Measurements from ENCODE around the gene GUCA1C.

Gene GUCA1C

DNA sequence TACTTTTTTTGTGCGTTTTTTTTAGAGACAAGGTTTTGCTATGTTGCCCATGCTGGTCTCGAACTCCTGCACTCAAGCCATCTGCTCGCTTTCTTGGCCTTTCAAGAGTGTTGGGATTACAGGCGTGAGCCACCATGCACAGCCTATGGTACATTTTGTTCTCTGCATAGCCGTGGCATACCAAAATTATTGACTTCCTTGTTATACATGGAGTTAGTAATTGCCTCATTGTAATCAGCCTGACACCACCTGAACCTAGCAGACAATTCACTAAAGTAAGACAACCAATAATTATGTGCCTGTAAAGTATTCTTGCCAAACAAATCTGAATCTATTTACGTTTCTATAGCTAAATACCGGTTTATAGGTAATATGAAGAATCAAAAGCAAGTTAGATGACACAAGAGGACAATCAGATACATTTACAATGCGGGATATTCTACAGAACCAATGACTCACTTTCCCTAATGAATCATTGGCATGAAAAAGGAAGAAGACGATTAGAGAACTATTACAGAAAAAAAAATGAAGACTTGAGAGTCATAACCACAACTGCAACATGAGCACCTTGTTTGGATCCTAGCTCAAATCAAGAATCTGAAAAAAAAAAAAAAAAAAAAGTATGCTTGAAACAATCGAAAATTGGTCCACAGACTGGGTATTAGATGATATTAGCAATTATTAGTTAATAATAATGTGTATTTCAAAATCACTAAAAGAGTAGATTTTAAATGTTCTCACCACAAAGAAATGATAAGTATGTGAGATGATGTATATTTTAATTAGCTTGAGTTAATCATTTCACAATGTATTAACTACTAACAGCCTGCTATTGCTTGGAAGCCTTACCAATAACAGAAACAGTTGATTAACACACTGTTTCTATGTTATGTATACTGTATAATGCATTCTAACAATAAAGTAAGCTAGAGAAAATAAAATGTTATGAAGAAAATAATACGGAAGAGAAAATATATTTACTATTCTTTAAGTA lies 7.1 kb downstream of the GUCA1C start:
- TF ChIP-seq, protein P1, sequence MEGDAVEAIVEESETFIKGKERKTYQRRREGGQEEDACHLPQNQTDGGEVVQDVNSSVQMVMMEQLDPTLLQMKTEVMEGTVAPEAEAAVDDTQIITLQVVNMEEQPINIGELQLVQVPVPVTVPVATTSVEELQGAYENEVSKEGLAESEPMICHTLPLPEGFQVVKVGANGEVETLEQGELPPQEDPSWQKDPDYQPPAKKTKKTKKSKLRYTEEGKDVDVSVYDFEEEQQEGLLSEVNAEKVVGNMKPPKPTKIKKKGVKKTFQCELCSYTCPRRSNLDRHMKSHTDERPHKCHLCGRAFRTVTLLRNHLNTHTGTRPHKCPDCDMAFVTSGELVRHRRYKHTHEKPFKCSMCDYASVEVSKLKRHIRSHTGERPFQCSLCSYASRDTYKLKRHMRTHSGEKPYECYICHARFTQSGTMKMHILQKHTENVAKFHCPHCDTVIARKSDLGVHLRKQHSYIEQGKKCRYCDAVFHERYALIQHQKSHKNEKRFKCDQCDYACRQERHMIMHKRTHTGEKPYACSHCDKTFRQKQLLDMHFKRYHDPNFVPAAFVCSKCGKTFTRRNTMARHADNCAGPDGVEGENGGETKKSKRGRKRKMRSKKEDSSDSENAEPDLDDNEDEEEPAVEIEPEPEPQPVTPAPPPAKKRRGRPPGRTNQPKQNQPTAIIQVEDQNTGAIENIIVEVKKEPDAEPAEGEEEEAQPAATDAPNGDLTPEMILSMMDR (IDR thresholded peaks at IDR 0.05; ENCODE audit: low read depth, low read length): no peak
- in situ Hi-C loops (cut with HindIII; ENCODE audit: low sequenced_read_pairs): no loop called here
- DNase-seq (ENCODE audit: low read depth, low spot score): peak; percentile 56
- no peak overlapping the region for H3K4me3 ChIP-seq (ENCODE audit: low read depth, low read length)

DNA sequence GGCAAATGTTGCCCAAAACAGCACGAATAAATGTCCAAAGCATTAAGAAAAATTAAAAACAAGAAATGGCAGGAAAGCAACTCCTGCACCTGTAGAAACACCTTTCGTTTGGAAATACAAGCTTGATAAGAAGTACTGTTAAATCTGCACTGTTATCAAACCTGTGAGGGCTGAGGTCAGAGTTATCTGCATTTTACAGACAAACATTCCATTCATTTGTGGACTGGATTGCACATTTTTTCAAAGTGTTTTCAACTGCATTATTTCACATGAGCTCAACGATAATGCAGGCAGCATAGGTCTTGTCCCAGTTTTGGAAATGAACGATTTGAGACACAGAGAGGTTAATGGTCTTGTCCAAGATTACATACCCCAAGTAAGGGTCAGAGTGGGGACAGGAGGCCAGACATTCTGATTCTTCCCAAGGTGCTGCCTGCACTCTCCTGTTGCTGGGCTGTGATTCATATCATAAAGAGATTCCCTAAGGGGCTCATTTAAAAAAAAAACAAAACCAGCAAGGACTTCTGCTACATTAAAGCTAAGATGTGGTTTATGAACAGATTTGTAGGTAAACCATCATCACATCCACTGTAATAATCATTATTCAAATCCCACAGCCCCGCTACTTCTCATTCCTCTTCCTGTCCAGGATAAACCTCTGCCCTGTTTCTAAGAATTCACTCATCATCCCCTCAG lies 13.0 kb downstream of the GUCA1C start:
- TF ChIP-seq, protein P1 (IDR thresholded peaks at IDR 0.05; ENCODE audit: low read depth, low read length): no peak
- DNase-seq (ENCODE audit: low read depth, low spot score): no peak
- no peak overlapping the region for H3K4me3 ChIP-seq (ENCODE audit: low read depth, low read length)
- in situ Hi-C loops (cut with HindIII; ENCODE audit: low sequenced_read_pairs): no loop called here

DNA sequence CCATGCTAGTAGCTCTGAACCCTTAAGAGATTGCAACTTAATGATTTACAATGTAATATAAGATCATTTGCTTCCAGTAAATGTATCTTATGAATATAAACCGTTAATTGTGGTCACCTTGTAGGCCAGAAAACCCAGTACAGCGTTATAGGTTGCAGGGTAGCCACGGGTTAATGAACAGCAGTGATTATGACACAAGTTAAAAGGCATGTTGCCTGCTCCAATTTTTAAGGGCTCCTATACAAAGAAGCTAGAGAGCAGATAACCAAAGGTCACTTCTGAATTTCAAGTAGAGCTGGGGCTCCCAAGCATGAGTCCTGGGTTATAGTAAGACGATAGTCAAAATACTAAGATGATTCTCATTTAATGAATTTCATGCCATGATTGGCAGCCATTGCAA lies 13.5 kb downstream of the GUCA1C start:
- in situ Hi-C loops (cut with HindIII; ENCODE audit: low sequenced_read_pairs): no loop called here
- DNase-seq (ENCODE audit: low read depth, low spot score): no peak
- TF ChIP-seq, protein P1 (IDR thresholded peaks at IDR 0.05; ENCODE audit: low read depth, low read length): no peak
- no peak overlapping the region for H3K4me3 ChIP-seq (ENCODE audit: low read depth, low read length)

DNA sequence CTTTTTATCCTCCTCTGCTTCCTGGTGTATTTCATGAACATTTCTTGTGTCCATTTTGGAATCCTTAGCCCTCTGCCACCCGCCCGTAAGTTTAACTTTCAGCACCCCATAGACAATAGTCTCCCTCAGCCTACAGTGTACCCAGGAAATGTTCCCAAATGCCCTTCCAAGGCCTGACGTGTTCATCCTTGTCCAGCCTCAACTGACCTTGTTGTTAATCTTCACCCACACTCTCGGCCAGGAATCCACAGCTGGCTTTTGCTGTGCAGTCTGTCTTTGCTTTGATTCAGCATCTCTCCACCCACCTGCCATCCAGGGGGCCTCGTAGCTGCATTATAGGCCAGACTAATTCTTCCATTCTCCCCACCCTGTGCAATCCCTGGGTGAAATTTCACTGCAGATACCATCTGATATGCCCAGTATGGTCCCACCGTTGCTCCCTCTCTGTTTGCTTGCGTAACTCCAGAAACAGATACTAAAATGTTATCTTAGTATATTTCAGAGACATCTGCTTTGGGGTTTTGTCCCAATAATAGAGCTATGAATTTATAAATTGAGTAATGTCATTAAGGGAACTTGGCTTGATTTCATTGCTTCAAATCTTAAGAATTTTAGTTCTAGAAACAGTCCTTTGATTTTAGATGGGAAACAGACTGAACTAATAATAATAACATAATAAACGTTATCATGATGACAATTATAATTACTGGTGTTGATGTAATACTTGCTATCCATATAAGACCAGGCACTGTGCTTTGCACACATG lies 16.6 kb downstream of the GUCA1C start:
- no peak for DNase-seq (ENCODE audit: low read depth, low spot score)
- TF ChIP-seq, protein P1 (IDR thresholded peaks at IDR 0.05; ENCODE audit: low read depth, low read length): no peak
- in situ Hi-C loops (cut with HindIII; ENCODE audit: low sequenced_read_pairs): no loop called here
- H3K4me3 ChIP-seq (ENCODE audit: low read depth, low read length): no peak overlapping the region

DNA sequence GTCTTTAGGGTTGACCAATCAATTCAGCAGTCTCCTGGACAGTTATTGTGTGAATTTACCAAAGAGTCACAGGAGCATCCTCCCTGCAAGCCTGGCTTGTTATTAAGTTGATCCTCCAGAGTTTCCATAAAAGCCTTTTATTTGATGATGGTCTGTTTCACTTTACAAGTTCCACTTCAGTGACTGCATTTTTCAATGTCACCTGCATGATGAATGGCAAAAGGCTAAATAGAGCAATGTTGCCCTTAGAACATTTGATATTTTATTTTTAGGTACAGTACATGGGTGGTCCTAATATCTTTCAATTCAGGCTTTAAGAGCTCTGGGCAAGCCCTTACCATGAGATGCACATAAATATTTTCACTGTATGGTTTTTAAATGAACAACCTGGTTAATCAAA lies 22.6 kb downstream of the GUCA1C start:
- TF ChIP-seq, protein P1 (IDR thresholded peaks at IDR 0.05; ENCODE audit: low read depth, low read length): no peak
- no peak for DNase-seq (ENCODE audit: low read depth, low spot score)
- H3K4me3 ChIP-seq (ENCODE audit: low read depth, low read length): no peak overlapping the region
- in situ Hi-C loops (cut with HindIII; ENCODE audit: low sequenced_read_pairs): no loop called here

DNA sequence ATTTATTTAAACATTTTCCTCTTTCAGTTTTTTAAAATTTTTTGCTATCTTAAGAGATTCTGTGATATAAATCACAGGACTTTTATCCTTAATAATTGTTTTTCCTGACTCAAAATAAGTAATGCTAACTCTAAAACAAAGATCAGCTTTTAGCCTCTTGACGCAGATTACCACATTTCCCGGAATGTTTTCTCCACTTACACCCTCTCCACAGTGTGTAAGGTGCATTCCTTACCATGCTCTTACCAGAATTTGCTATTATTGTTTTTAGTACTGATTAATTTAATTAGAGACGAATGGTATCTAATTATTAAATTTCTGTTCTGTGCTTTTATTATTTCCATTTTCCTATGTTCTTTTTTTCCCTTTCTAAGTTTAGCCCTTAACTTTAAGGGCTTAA lies 34.8 kb downstream of the GUCA1C start:
- TF ChIP-seq, protein P1 (IDR thresholded peaks at IDR 0.05; ENCODE audit: low read depth, low read length): no peak
- no peak for DNase-seq (ENCODE audit: low read depth, low spot score)
- in situ Hi-C loops (cut with HindIII; ENCODE audit: low sequenced_read_pairs): no loop called here
- H3K4me3 ChIP-seq (ENCODE audit: low read depth, low read length): no peak overlapping the region

Measured in astrocyte of the spinal cord (primary cell).